HCT116 (cell line): ENCODE measurements around the gene SLC37A3.

ENCODE experiments used
- ATF3 ChIP-seq: IDR thresholded peaks from 2 replicates; pipeline ENCODE4 v1.6.1; 2012
- CTCF ChIP-seq, 3 experiments: fragments of 200-600 bp in 1 of 3; sonication (generic) in 1 of 3; IDR thresholded peaks in 2 of 3; conservative IDR thresholded peaks in 1 of 3; 2 replicates each; pipeline ENCODE4 v1.5.1; 2012 to 2017; ENCODE audit warnings: low read depth in 2 of 3, low read length in 2 of 3, antibody characterized with exemption in 1 of 3, borderline replicate concordance in 1 of 3, control low read depth in 1 of 3, mild to moderate bottlenecking in 1 of 3, mixed read lengths in 1 of 3, mixed run types in 1 of 3, moderate library complexity in 1 of 3; ENCODE audit not compliant: insufficient read depth in 1 of 3
- EZH2 ChIP-seq: fragments of 200-600 bp; sonication (generic); IDR thresholded peaks from 2 replicates; pipeline ENCODE4 v1.6.1; 2017; ENCODE audit warnings: antibody characterized with exemption, mixed run types
- EZH2phosphoT487 ChIP-seq: fragments of 200-600 bp; IDR thresholded peaks from 2 replicates; pipeline ENCODE4 v1.6.1; 2018; ENCODE audit warnings: antibody characterized with exemption, borderline replicate concordance
- MAX ChIP-seq: IDR thresholded peaks from 2 replicates; pipeline ENCODE4 v1.6.1; 2012
- POLR2A ChIP-seq: IDR thresholded peaks from 2 replicates; pipeline ENCODE4 v1.7.0; 2011; ENCODE audit warnings: borderline replicate concordance; ENCODE audit not compliant: insufficient read depth, insufficient read length; ENCODE audit errors: extremely low read depth
- POLR2AphosphoS5 ChIP-seq: IDR thresholded peaks from 2 replicates; pipeline ENCODE4 v1.6.1; 2011; ENCODE audit warnings: mild to moderate bottlenecking, low read depth, low read length, moderate library complexity
- RAD21 ChIP-seq: IDR thresholded peaks from 2 replicates; pipeline ENCODE4 v1.6.1; 2012; ENCODE audit warnings: low read depth, mild to moderate bottlenecking
- SP1 ChIP-seq: IDR thresholded peaks from 2 replicates; pipeline ENCODE4 v1.6.1; 2012; ENCODE audit warnings: low read depth
- YY1 ChIP-seq: IDR thresholded peaks from 2 replicates; pipeline ENCODE4 v1.6.1; 2011; ENCODE audit warnings: low read length, low read depth, moderate library complexity, mild to moderate bottlenecking; ENCODE audit not compliant: insufficient replicate concordance; ENCODE audit errors: extremely low read depth

- no peak for TF ChIP-seq POLR2A
- TF ChIP-seq CTCF (IDR thresholded peaks at IDR 0.05 in 2 of 3, conservative IDR thresholded peaks at IDR 0.05 in 1 of 3; ENCODE audit: borderline replicate concordance in 1 of 3, insufficient read depth in 1 of 3, low read depth in 2 of 3, low read length in 2 of 3) = no peak
- no peak for TF ChIP-seq POLR2AphosphoS5
- TF ChIP-seq SP1 = no peak
- TF ChIP-seq MAX = no peak
- TF ChIP-seq YY1 = no peak
- TF ChIP-seq EZH2phosphoT487 = no peak
- TF ChIP-seq RAD21 = no peak
- no peak for TF ChIP-seq EZH2
- TF ChIP-seq ATF3 = no peak
These were observed 35.1 kb upstream of the SLC37A3 start for GRCh38 chr7:140433396-140433795.
